ENCODE data around the gene SLC39A1. TPM values are rescaled to one million over a fixed set of nuclear protein-coding genes. Genes with fewer than 3 reads are reported as not detected.
A peak's percentile ranks its signal among the peaks of the same experiment; 100 is the strongest.

Gene SLC39A1
- total and polyA plus RNA-seq, 2 donors (not counting 3 experiments of a cell fraction or from before 2014, with no cell fraction given) = 75.8 to 98.0 TPM

DNA sequence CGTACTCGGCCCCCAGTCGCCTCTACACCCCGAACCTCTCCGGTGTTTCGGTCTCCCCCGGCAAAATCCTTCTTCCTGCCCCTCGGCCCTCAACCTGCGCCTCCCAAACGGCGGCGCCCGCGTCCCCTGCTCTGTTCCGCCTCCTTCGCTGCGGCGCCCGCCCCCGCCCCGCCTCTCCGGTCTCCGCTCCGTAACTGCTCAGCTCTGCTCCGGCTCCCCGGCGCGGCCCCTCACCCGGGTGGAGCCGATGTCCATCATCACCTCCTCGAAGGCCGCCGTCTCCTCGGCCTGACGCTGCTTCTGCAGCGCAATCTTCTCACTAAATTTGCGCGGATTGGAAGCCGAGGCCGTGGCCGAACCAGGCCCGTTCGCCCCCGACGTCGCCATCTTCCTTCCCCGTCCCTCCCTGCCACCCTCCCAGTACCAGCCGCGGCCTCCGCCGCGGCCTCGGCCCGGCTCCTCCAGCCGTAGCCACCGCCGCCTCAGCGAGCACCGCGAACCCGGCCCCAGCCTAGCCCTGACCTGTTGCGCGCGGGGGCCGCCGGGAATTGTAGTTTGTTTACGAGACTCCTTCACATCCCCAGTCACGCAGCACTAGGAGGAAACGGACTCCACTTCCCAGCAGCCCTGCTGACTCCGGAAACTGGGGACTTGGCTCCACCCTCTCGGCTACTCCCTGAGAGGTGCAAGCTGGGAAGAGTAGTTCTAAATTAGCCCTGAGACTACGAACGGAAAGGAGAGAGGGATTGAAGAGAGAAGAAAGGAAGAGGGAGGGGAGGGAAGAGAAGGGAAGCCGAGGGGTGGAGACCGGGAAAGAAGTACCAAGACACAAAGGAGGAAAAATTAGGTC lies 5.0 kb downstream of the SLC39A1 start, which contains the start of gene CRTC2:
Gene CRTC2 (minus strand): TSS at position 502 of the 850 bp plus-strand sequence. CDS start 115 bp downstream, at position 387.
- Histone ChIP-seq H3K79me2 (ENCODE audit: control insufficient read depth, insufficient read depth, low read length) (peaks cover 45% of the 10 kb centered on the region), H3K9me3 (replicated peaks; ENCODE audit: control insufficient read depth, insufficient read depth, low read length) (no peaks in the 10 kb centered on the region), H4K20me1 (replicated peaks; ENCODE audit: control insufficient read depth, extremely low read depth, insufficient read depth, low read length) (no peaks in the 10 kb centered on the region), H2AFZ (ENCODE audit: low read depth, low read length) (peak within 1 kb of the TSS; percentile 47), H3K9ac (replicated peaks; ENCODE audit: extremely low read depth, insufficient read depth, low read length) (peak within 1 kb of the TSS; percentile 72), H3K27me3 (ENCODE audit: control insufficient read depth in 2 of 2, insufficient read depth in 2 of 2, low read length in 2 of 2) (no peaks in the 10 kb centered on the region), H3K4me2 (ENCODE audit: insufficient read depth, low read length) (peak within 1 kb of the TSS; percentile 72), H3K9me1 (replicated peaks; ENCODE audit: control insufficient read depth, extremely low read depth, insufficient read depth, low read length) (no peaks in the 10 kb centered on the region), H3K4me1 (ENCODE audit: control insufficient read depth, extremely low read depth, insufficient read depth, low read length) (peaks cover 35% of the 10 kb centered on the region), H3K27ac (ENCODE audit: insufficient read depth, low read depth, low read length) (peak within 1 kb of the TSS; percentile 18), H3K36me3 (ENCODE audit: control insufficient read depth in 2 of 2, extremely low read depth in 1 of 2, insufficient read depth in 2 of 2, low read length in 2 of 2) (peaks cover 0 to 17% of the 10 kb centered on the region in 2 experiments), H3K4me3 (replicated peaks in 1 of 3; ENCODE audit: insufficient read depth in 1 of 3, low read depth in 1 of 3, low read length in 3 of 3) (peak within 1 kb of the TSS; percentile 47 to 80 (median 75))
- dilution Hi-C loops (cut with MboI; ENCODE audit: extremely low pct_ligation_motif_present, low sequenced_read_pairs) = no loop called here
- no TSS peak for BruUV-seq (replicated peaks)
- CTCF ChIA-PET = interaction anchor here (1.5 to 4.2 kb wide), 4 partner anchors 9 to 21 kb away, joined by 4 to 25 read pairs (median 7); partner anchors contain the start of genes CREB3L4, DENND4B and JTB
- FAIRE-seq (peak; percentile 100), DNase-seq (ENCODE audit: low read depth, low spot score) (peak; percentile 98)
- POLR2A ChIA-PET = interaction anchor here (0.9 to 1.2 kb wide), 2 partner anchors 12 to 77 kb away, joined by 3 to 5 read pairs; partner anchors contain the start of gene DENND4B
- TF ChIP-seq JUN (IDR thresholded peaks at IDR 0.05; ENCODE audit: borderline replicate concordance, insufficient read depth, insufficient read length, low read depth) (no peak), FOS (IDR thresholded peaks at IDR 0.05; ENCODE audit: borderline replicate concordance, insufficient read depth, low read length) (no peak), MYC (IDR thresholded peaks at IDR 0.05; ENCODE audit: low read depth, low read length) (no peak), POLR2A (IDR thresholded peaks at IDR 0.05; ENCODE audit: low read depth, low read length) (peak; percentile 33), EZH2 (IDR thresholded peaks at IDR 0.05; ENCODE audit: borderline replicate concordance, low read depth, low read length, severe bottlenecking) (no peak), GATA2 (IDR thresholded peaks at IDR 0.05; ENCODE audit: insufficient read depth, insufficient read length, low read depth, low read length) (no peak), MAX (IDR thresholded peaks at IDR 0.05; ENCODE audit: insufficient read depth, insufficient read length) (no peak), POLR2AphosphoS5 (IDR thresholded peaks at IDR 0.05; ENCODE audit: insufficient read depth, low read depth, low read length) (peak; percentile 81)
- TF ChIP-seq, protein P1, sequence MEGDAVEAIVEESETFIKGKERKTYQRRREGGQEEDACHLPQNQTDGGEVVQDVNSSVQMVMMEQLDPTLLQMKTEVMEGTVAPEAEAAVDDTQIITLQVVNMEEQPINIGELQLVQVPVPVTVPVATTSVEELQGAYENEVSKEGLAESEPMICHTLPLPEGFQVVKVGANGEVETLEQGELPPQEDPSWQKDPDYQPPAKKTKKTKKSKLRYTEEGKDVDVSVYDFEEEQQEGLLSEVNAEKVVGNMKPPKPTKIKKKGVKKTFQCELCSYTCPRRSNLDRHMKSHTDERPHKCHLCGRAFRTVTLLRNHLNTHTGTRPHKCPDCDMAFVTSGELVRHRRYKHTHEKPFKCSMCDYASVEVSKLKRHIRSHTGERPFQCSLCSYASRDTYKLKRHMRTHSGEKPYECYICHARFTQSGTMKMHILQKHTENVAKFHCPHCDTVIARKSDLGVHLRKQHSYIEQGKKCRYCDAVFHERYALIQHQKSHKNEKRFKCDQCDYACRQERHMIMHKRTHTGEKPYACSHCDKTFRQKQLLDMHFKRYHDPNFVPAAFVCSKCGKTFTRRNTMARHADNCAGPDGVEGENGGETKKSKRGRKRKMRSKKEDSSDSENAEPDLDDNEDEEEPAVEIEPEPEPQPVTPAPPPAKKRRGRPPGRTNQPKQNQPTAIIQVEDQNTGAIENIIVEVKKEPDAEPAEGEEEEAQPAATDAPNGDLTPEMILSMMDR (IDR thresholded peaks at IDR 0.05; ENCODE audit: extremely low read depth in 1 of 2, insufficient read depth in 1 of 2, low read depth in 1 of 2, low read length in 2 of 2) = no peak
- intact Hi-C loops (cut with micrococcal nuclease) = loop anchor here (1.0 kb wide), 4 partner anchors 12 to 35 kb away; partner anchors contain the start of genes DENND4B and JTB
